ENCODE results near the gene ATF4. TPM values are rescaled to one million over a fixed set of nuclear protein-coding genes. Genes with fewer than 3 reads are reported as not detected.

The ATF4 gene
- polyA plus RNA-seq, 1 donor from 2014 or later, result 394 TPM

GRCh38 chr22:39562839-39563489 lies 42.6 kb downstream of the ATF4 start:
- Histone ChIP-seq H3K27me3 (ENCODE audit: insufficient read depth, low read depth, low read length) (peaks cover 25% of the 10 kb centered on the region), H4K20me1 (ENCODE audit: insufficient read depth) (no peaks in the 10 kb centered on the region), H3F3A (ENCODE audit: insufficient read depth, low read length, poor library complexity, severe bottlenecking) (no peaks in the 10 kb centered on the region), H3K9me3 (ENCODE audit: low read length) (no peaks in the 10 kb centered on the region), H3K4me2 (ENCODE audit: low read length) (no peak overlapping the region), H3K9me2 (ENCODE audit: insufficient read depth, low read length) (no peaks in the 10 kb centered on the region), H2AFZ (ENCODE audit: low read depth, low read length) (no peak overlapping the region), H3K4me3 (ENCODE audit: low read length) (no peak overlapping the region), H3K79me2 (replicated peaks; ENCODE audit: insufficient read depth, low read length) (no peaks in the 10 kb centered on the region), H3K9ac (ENCODE audit: low read length) (no peak overlapping the region), H3K27ac (ENCODE audit: low read length) (no peak overlapping the region), H3K36me3 (ENCODE audit: insufficient read depth, low read length) (no peaks in the 10 kb centered on the region)
- TF ChIP-seq REST (IDR thresholded peaks at IDR 0.05; ENCODE audit: borderline replicate concordance), result no peak
- no peak for TF ChIP-seq EP300 (conservative IDR thresholded peaks at IDR 0.05; ENCODE audit: poor library complexity, severe bottlenecking)
- no peak for TF ChIP-seq POLR2AphosphoS5 (IDR thresholded peaks at IDR 0.05)
- TF ChIP-seq RAD21 (conservative IDR thresholded peaks at IDR 0.05), result no peak
- TF ChIP-seq CTCF (IDR thresholded peaks at IDR 0.05; ENCODE audit: poor library complexity, severe bottlenecking), result no peak
- TF ChIP-seq SMC3 (conservative IDR thresholded peaks at IDR 0.05; ENCODE audit: poor library complexity), result no peak
- no peak for TF ChIP-seq MXI1 (conservative IDR thresholded peaks at IDR 0.05; ENCODE audit: poor library complexity, severe bottlenecking)
- TF ChIP-seq EZH2 (IDR thresholded peaks at IDR 0.05; ENCODE audit: borderline replicate concordance, insufficient read depth, low read length, poor library complexity, severe bottlenecking), result no peak
- TF ChIP-seq TAF1 (IDR thresholded peaks at IDR 0.05; ENCODE audit: low read depth), result no peak

- H3K4me2 ChIP-seq (ENCODE audit: low read length), result no peak overlapping the region
- no peaks in the 10 kb centered on the region for H3K36me3 ChIP-seq (ENCODE audit: insufficient read depth, low read length)
- H2AFZ ChIP-seq (ENCODE audit: low read depth, low read length), result no peak overlapping the region
- TF ChIP-seq EP300 (conservative IDR thresholded peaks at IDR 0.05; ENCODE audit: poor library complexity, severe bottlenecking), result no peak
- TF ChIP-seq REST (IDR thresholded peaks at IDR 0.05; ENCODE audit: borderline replicate concordance), result no peak
- TF ChIP-seq POLR2AphosphoS5 (IDR thresholded peaks at IDR 0.05), result no peak
- TF ChIP-seq CTCF (IDR thresholded peaks at IDR 0.05; ENCODE audit: poor library complexity, severe bottlenecking), result no peak
- TF ChIP-seq SMC3 (conservative IDR thresholded peaks at IDR 0.05; ENCODE audit: poor library complexity), result no peak
- TF ChIP-seq TAF1 (IDR thresholded peaks at IDR 0.05; ENCODE audit: low read depth), result no peak
- TF ChIP-seq EZH2 (IDR thresholded peaks at IDR 0.05; ENCODE audit: borderline replicate concordance, insufficient read depth, low read length, poor library complexity, severe bottlenecking), result no peak
- TF ChIP-seq RAD21 (conservative IDR thresholded peaks at IDR 0.05), result no peak
- TF ChIP-seq MXI1 (conservative IDR thresholded peaks at IDR 0.05; ENCODE audit: poor library complexity, severe bottlenecking), result no peak
- H3K27ac ChIP-seq (ENCODE audit: low read length), result no peak overlapping the region
- H3K4me3 ChIP-seq (ENCODE audit: low read length), result no peak overlapping the region
- H4K20me1 ChIP-seq (ENCODE audit: insufficient read depth), result no peaks in the 10 kb centered on the region
- no peak overlapping the region for H3K9ac ChIP-seq (ENCODE audit: low read length)
- no peaks in the 10 kb centered on the region for H3K9me3 ChIP-seq (ENCODE audit: low read length)
- H3F3A ChIP-seq (ENCODE audit: insufficient read depth, low read length, poor library complexity, severe bottlenecking), result no peaks in the 10 kb centered on the region
- no peaks in the 10 kb centered on the region for H3K9me2 ChIP-seq (ENCODE audit: insufficient read depth, low read length)
- no peaks in the 10 kb centered on the region for H3K79me2 ChIP-seq (replicated peaks; ENCODE audit: insufficient read depth, low read length)
- peaks cover 17% of the 10 kb centered on the region for H3K27me3 ChIP-seq (ENCODE audit: insufficient read depth, low read depth, low read length)
These were observed 43.4 kb downstream of the ATF4 start for GRCh38 chr22:39563571-39564428.
